ENCODE results near the gene FRAT1.

FRAT1 gene

GRCh38 chr10:97362310-97363033 is 43.4 kb downstream of the FRAT1 start:
- DNase-seq (ENCODE audit: insufficient read length, low spot score) (no peak), FAIRE-seq (no peak)

DNA sequence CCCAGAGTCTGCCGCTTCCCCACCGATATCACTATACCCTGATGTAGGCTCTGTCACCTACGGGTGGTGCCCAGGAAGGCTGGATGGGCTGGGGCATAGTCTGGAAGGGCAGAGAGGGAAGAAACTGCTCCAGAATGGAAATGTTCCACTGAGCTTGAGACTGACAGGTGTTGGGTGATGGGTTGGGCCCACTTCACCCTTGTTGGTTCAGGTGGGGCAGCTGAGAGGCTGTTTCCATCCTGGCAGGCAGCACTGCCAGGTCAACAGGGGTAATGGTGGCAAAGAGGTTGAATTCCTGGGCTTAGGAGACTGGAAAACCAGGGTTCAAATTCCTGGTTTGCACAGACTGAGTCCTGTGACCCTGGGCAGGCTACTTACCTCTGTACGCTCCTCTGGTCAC is 44.0 kb downstream of the FRAT1 start:
- FAIRE-seq (no peak), DNase-seq (ENCODE audit: insufficient read length, low spot score) (no peak)

GRCh38 chr10:97365761-97366351 is 46.8 kb downstream of the FRAT1 start:
- DNase-seq (ENCODE audit: insufficient read length, low spot score): no peak
- no peak for FAIRE-seq

DNA sequence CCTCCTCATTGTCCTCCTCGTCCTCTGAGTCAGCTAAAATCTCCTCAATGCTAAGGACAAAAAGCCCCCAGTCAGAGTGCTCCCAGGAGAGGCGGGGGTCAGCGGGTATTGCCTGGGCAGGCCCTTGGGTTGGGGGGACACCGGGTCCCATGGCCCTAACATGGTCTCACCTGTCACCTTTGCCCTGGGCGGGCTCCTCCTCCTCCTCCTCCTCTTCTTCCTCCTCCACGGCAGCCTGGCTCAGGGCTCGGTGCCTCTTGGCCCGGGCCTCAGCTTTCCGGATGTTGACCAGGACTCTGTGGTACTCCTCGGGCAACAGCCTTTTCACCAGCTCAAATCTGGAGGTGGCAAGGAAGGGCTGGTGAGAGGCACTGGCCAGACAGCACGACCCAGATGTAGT is 47.5 kb downstream of the FRAT1 start:
- DNase-seq (ENCODE audit: insufficient read length, low spot score) (no peak), FAIRE-seq (no peak)

- FAIRE-seq (no peak), DNase-seq (ENCODE audit: insufficient read length, low spot score) (no peak)
These were observed 48.1 kb downstream of the FRAT1 start for GRCh38 chr10:97367126-97367649.
